ENCODE measurements around the gene SMKR1.

Gene SMKR1

DNA sequence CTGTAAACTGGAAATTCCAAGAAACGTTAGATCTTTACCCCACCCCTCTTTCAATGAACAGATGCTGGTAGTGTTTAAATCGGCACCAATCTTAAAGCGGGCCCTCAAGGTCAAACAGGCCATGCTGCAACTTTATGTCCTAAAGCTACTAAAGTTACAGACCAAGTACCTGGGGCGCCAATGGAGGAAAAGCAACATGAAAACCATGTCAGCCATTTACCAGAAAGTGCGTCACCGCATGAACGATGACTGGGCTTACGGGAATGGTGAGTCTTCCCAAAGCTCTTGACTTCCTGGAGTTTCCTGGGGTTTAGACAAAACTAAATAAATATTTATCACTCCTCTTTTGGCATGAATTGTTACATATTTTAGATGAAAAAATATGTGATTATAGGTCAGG is 19.6 kb upstream of the SMKR1 start:
- DNase-seq (ENCODE audit: low read depth) = no peak

DNA sequence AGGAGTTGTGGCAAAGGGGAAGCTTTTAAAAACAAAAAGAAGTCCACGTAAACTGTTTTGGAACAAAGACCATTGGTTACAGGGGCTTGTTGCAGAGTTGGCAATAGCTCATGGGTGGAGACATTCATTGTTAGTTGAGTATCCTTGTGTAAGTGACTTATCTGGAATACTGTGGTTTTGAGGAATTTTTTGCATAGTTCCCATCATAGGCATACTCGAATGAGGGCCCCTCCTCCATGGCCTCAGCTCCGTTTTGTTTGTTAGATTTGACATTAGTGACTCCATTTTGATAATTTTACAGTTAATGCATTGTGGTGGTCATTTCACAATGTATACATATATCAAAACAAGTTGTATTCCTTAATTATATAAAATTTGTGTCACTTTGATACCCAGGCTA is 12.8 kb upstream of the SMKR1 start:
- DNase-seq (ENCODE audit: low read depth) = peak; percentile 95

DNA sequence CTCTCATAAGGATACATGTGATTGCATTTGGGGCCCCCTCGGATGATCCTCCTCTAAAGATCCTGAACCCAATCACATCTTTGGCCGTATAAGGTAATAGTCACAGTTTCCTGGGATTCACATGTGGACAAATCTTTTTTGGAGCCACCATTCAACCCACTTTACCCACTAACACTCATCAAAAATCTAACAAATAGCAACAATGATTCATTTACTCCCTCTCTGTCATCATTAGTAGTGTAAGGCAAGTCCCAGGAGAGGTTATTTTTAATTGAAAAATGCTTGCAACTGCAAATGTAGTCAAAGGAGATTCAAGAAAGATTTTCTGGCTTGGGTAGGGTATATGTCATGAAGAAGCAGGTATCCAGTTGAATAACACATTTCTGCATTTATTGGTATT is 9.9 kb upstream of the SMKR1 start:
- no peak for DNase-seq (ENCODE audit: low read depth)

- peak; percentile 42 for DNase-seq (ENCODE audit: low read depth)
These were observed 8.8 kb upstream of the SMKR1 start for GRCh38 chr7:129493555-129493954.

GRCh38 chr7:129494041-129494440 is 8.3 kb upstream of the SMKR1 start:
- DNase-seq (ENCODE audit: low read depth) = peak; percentile 95

- DNase-seq (ENCODE audit: low read depth) = no peak
These were observed 6.3 kb upstream of the SMKR1 start for GRCh38 chr7:129495987-129496386.

GRCh38 chr7:129496653-129497052 is 5.7 kb upstream of the SMKR1 start:
- DNase-seq (ENCODE audit: low read depth) = no peak

DNA sequence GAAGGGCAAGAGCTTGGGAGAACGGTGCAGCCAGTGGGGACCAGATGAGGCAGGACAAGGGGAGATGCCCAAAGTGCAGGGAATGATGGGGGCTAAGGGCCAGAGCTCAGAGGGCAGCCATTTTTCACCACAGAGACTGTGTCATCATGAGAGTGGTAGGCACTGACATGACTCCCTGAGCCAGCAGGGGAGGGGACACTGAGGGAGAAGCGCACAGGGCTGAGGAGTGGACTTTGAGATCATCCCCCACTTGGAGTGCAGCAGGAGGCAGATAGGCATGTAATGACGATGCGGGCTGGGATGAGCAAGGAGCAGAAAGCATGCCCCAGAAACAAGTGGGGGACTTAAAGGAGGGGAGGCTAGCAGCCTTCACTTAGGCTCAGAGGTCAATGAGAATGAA is 5.2 kb upstream of the SMKR1 start:
- DNase-seq (ENCODE audit: low read depth) = no peak

GRCh38 chr7:129498021-129498420 is 4.3 kb upstream of the SMKR1 start:
- no peak for DNase-seq (ENCODE audit: low read depth)

GRCh38 chr7:129499999-129500398 is 2.3 kb upstream of the SMKR1 start:
- DNase-seq (ENCODE audit: low read depth) = no peak

DNA sequence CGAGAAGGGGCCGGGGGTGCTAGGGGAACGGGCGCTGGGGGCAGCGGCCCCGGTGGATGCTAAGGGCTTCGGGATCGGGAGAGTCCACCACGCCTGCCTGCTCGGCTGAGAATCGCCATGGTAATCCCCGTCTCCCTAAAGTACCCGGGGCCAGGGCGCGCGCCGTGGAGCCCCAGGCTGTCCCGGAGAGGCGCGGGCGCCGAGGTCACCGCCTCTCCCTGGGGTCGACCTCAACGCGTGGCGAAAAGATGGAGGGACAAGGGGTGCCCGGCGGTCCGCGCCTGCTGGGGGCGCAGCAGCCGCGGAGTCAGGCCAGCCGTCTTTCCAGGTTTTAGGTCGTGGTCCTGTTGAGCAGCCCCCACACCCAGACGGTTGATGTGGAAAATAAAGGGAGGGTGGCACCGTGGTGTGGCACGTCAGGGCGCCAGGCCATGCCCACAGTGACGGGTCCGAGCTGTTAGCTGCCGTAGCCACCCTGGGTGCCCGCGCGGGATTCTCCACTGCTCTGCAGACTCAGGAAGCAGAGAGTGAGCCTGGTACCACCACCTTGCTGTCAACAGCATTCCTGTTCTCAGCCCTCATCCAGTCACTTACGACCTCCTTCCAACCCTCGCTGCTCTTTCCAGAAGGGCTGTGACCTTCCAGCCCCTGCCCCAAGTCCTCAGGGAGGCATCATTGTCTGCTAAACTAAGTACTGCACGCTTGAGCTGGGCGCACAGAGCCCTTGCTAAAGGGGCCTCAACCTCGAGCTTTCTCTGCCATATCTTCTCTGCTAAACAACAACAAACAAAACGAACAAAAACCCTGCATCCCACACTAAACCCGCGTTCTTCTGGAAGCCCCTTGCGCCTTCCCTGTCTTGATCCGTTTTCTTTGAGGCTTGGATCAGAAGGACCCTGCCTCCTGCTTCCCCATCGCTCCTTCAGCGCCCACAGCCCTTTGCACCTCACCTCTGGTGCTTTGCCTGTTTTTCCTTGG is 666 bp downstream of the SMKR1 start:
- DNase-seq (ENCODE audit: low read depth) = no peak

- DNase-seq (ENCODE audit: low read depth) = no peak
These were observed 1.4 kb downstream of the SMKR1 start for GRCh38 chr7:129503725-129504124.

DNA sequence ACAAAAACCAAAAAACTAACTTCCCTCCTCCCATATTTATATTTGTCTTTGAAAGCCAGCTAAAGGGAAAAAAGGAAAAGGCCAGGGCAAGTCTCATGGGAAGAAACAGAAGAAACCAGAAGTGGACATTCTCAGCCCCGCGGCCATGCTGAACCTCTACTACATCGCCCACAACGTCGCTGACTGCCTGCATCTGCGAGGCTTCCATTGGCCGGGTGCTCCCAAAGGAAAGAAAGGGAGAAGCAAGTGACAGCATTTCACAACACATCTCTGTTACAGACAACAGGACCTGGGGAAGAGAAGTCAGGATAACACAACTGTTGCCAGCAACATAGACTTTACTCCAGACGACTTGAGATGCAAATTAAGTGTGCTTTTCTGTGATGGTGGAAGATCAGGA is 9.9 kb downstream of the SMKR1 start:
- no peak for DNase-seq (ENCODE audit: low read depth)

DNA sequence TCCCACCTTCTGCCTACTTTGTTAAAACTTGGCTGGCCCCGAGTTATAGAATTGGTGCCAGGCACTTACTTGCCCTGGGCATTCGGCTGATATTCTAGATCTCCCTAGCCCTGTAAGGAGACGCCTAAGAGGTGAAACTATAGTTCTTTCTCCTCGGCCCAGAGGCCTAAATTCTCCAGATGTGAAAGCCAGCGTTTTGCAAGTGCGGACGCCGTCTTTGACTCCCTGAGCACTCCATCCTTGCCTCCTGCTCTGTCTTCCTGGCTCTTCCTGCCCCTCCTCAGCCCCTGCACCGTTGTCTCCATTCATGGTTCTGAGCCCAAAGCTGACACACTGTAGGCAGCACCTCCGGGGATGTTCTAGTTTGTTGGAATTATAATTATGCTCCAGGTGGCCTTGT is 11.2 kb downstream of the SMKR1 start:
- DNase-seq (ENCODE audit: low read depth) = no peak

DNA sequence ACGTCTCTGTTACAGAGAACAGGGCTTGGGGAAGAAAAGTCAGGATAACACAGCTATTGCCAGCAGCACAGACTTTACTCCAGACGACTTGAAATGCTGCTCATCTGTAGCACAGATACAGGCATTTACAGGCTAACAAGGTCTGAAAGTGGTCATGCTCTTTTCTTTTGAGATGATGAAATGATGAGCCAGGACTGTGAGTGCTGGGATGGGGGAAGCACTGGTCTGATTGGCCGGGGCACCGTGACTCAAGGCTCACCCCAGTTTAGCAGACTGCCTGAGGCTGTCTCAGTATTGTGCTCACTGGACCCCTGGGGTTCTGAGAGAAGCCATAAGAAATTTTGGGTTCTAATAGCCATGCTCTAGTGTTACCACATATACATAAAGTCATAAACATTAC is 12.4 kb downstream of the SMKR1 start:
- DNase-seq (ENCODE audit: low read depth) = no peak

DNA sequence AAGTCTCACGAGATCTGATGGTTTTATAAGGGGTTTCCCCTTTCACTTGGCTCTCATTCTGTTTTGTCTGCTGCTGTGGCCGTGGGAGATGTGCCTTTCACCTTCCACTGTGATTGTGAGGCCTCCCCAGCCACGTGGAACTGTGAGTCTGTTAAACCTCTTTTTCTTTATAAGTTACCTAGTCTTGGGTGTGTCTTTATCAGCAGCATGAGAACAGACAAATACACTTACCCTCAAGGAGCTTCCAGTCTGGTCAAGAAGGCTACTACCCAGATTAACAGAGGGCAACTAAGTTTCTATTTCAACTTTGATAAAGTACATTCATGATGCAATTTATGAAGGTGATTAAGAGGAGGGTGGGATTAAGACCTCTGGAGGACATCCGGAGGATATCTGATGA is 13.1 kb downstream of the SMKR1 start:
- no peak for DNase-seq (ENCODE audit: low read depth)

GRCh38 chr7:129517931-129518330 is 15.6 kb downstream of the SMKR1 start:
- DNase-seq (ENCODE audit: low read depth) = peak; percentile 6

DNA sequence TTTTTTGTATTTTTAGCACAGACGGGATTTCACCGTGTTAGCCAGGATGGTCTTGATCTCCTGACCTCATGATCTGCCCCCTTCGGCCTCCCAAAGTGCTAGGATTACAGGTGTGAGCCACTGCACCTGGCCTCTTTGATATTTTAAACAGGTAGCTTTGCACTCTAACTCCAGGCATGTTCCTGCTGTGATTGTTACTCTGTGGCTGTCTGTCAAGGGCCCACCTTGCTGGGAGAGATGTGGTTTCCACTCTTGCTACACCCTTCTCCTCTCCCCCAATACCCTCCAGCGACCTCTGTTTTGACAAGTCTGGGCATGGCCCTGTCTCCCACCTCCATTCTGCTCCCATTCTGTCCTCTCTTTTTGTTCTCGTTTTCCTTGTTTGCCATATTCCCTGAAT is 17.1 kb downstream of the SMKR1 start:
- no peak for DNase-seq (ENCODE audit: low read depth)

GRCh38 chr7:129522088-129522970 is 20.0 kb downstream of the SMKR1 start:
- DNase-seq (ENCODE audit: low read depth) = peak; percentile 7

- no peak for DNase-seq (ENCODE audit: low read depth)
These were observed 20.6 kb downstream of the SMKR1 start for GRCh38 chr7:129522971-129523340.

GRCh38 chr7:129523924-129524323 is 21.6 kb downstream of the SMKR1 start:
- DNase-seq (ENCODE audit: low read depth) = no peak

- DNase-seq (ENCODE audit: low read depth) = peak; percentile 53
These were observed 22.1 kb downstream of the SMKR1 start for GRCh38 chr7:129524405-129524804.

DNA sequence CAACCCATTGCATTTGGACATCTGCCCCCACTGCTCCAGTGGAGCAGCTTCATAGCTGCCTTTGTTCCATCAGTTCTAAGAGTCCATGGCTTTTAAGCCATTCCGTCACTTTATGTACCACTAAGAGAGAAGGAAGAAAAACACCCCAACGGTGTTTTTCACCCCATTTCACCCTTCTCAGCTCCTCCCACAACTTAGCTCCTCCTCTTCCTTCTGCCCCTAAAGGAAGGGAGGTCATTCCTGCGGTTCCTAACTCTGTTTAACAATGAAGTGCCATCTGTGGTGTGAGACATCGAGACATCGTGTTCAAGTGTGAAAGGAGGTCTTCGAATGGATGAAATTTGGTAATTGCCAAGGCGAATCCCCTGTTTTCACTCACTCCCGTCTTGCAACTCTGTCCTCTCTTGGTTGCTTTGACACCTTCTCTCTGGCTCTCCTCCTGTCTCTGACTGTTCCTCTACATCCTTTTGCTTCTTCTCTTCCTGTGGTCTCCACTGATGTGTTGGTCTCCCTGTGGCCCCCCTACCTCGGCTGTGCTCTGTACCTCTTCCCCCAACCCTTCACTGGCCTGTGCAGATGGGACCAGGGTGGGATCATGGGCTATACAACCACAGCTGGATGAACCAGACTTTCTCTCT is 23.0 kb downstream of the SMKR1 start:
- no peak for DNase-seq (ENCODE audit: low read depth)

All from amniotic epithelial cell (primary cell).